ENCODE measurements around the gene NPW.

DNA sequence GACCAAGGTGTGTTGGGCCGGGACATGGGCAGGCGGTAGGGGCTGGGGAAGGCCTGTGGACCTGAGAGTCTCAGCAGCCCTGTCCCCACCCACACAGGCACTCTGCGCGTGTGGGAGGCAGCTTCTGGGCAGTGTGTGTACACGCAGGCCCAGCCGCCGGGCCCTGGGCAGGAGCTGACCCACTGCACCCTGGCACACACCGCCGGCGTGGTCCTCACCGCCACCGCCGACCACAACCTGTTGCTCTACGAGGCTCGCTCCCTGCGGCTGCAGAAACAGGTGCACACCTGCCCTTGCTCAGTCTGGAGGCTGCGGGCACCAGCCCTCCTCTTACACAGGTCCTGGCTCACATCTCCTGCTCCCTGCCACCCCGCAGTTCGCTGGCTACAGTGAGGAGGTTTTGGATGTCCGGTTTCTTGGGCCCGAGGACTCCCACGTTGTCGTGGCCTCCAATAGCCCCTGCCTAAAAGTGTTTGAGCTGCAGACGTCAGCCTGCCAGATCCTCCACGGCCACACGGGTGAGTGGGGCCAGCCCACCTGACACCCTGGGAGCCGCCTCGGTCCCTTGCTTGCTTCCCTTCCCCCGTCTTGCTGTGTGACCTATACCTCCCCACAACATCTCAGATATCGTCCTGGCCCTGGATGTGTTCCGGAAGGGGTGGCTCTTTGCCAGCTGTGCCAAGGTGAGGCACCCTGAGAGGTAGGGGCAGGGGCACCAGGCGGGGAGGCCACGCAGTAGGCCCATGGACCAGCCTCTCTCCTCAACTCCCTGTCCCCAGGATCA is 44.0 kb upstream of the NPW start:
- TF ChIP-seq, protein P1, sequence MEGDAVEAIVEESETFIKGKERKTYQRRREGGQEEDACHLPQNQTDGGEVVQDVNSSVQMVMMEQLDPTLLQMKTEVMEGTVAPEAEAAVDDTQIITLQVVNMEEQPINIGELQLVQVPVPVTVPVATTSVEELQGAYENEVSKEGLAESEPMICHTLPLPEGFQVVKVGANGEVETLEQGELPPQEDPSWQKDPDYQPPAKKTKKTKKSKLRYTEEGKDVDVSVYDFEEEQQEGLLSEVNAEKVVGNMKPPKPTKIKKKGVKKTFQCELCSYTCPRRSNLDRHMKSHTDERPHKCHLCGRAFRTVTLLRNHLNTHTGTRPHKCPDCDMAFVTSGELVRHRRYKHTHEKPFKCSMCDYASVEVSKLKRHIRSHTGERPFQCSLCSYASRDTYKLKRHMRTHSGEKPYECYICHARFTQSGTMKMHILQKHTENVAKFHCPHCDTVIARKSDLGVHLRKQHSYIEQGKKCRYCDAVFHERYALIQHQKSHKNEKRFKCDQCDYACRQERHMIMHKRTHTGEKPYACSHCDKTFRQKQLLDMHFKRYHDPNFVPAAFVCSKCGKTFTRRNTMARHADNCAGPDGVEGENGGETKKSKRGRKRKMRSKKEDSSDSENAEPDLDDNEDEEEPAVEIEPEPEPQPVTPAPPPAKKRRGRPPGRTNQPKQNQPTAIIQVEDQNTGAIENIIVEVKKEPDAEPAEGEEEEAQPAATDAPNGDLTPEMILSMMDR (IDR thresholded peaks at IDR 0.05): no peak
- TF ChIP-seq POLR2A (IDR thresholded peaks at IDR 0.05): no peak

All from Peyer's patch (tissue), 4 donors.